Renal pelvis (tissue), 4 donors: Measurements from ENCODE around the gene SLC15A3. TPM values are rescaled to one million over a fixed set of nuclear protein-coding genes. Genes with fewer than 3 reads are reported as not detected.
"Not testable (repeated sequence)": the region's sequence is repeated elsewhere in the genome, so short reads cannot be mapped to it uniquely, and the experiment has no call there.

Source experiments
- DNase-seq: peaks from one replicate; pipeline ENCODE4 v3.0.0-alpha.2; 2013
- polyA plus RNA-seq, 3 donors: library from polyadenylated mRNA; unstranded; fragments of 120-200 nt; gene quantifications; one replicate each; pipeline ENCODE4 v1.2.1, GENCODE V29; 2013; ENCODE audit not compliant: insufficient read length in 3 of 3

Gene SLC15A3
- polyA plus RNA-seq, 3 donors, result 16.9 to 22.2 (median 18.4) TPM

DNA sequence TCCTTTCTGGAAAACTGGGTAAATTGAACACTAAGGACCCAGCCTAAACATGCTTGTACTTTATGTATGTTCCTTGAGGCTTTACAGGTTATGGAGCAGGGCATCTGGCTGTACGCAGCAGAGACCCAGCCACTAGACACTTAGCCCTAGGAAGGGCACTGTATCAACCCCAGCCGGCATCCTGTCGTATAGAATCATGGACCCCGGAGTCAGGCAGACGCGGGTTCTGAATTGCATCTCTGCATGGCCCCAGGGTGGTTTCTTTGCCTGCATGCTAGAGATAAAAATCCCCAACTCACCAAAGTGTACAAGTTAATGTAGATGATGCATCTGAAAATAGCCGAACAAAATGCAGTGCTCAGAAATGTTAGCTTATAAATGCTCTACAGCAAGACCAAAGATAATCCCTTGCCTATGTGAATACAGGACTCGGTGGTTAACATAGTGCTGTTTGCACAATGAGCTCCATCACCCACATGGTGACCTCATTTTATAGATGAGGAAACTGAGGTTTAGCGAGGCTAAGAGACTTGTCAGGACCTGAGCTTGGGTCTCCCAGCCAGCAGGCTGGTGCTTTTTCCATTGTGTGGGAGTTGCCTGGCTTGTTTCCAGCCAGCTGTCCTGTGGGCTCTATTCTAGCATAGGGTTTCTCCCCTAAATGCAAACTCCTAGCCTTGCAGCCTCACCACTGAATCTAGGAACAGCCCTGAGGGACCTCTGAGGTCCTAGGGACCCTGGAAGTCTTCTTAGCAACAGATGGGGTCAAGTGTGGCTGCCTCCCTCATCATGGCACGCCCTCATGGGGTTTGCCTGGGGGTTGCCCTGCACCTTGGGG is 26.8 kb upstream of the SLC15A3 start:
- no peak for DNase-seq

DNA sequence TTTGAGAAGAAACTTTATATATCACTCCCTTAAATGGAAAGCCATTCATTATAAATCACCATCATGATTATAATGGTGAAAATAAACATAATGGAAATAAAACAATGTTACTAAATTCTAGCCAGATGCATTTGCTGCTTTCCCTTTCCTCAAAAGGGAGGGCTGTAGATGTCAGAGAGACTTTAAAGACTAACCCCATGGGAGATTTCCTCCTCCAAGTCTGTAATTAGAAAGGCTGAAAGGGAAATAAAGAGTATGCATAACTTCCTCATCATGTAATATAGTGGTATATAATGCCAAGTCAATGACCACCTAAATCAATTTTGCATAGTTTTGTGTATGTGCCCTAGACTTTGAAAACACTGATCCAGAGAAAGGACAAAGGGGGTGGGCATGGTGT is 25.9 kb upstream of the SLC15A3 start:
- DNase-seq, result no peak

DNA sequence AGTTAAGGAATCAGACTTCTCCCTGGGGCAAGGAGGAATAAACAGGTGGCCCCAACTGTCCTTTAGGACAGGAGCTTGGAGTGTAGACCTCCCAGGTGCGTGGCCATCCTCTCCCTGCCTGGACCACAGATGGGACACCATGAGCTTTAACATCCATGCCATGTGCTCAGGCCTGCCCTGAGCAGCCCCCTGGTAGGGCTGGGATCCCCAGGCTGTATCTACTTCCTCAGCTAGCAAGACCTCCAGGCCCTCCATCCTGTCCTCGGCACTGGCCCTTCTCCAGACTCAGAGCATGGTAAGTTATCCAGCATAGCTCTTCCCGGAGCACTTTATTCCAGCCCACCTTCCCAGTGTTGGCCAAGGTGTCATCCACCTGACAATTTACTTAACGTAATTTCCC is 25.2 kb upstream of the SLC15A3 start:
- no peak for DNase-seq

GRCh38 chr11:60974726-60975125 is 22.8 kb upstream of the SLC15A3 start:
- no peak for DNase-seq

DNA sequence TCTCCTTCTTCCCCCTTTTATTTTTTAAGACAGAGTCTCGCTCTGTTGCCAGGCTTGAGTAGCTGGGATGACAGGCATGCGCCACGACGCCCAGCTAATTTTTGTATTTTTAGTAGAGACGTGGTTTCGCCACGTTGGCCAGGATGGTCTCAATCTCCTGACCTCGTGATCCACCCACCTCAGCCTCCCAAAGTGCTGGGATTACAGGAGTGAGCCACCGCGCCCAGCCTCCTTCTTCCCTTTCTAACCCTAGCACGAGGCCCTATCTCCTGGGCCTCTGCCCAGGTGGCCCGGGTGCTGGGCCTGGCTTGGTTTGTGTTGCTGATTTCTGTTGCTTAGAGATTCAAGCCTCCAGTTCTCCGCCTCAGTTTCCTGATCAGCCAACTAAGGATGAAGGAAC is 22.3 kb upstream of the SLC15A3 start:
- not testable (repeated sequence) for DNase-seq

- DNase-seq, result no peak
These were observed 21.7 kb upstream of the SLC15A3 start for GRCh38 chr11:60973699-60974098.

DNA sequence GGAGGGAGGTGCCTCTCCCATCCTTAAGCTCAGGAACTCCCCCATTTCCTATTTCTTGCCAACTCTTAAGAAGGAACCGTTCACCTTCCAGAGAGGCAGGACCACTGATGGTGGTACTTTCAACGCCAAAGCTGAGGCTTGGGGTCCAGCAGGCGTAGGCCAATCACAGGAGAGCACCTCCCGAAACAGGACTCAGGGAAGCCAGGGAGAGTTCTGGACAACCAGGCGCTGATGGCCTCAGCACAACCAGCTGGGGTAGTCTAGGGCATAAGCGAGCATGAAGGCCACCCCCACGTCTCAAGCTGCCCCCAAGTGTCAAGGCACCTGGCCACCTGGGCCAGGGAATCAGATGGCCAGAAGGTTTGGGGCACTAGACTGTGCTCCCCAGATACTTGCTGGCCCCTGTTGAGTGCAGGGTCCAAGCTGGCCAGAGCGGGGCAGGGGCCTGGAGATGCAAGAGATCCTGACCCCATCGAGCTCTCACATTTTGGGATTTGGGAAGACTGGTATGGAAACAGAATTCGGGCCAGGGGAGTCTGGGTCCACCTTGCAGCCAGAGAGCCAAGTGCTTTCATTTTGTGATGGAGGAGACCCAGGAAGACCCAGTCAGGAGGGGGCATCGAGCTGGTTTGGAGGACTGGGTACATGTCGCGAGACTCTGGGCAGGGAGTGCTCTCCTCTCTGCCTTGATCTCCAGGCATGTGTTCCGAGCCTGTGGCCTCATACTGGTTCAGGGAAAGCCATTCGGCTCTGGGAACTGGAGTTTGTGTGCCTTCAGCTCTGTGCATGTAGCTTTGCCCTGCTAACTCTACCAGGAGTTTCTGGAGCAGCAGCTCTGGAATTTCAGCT is 20.4 kb upstream of the SLC15A3 start:
- DNase-seq, result no peak

GRCh38 chr11:60971520-60971919 is 19.5 kb upstream of the SLC15A3 start, which contains the start of gene CD6:
CD6 (plus strand) TSS chr11:60971680; CDS start chr11:60971866, 186 bp downstream.
- no peak for DNase-seq

- no peak for DNase-seq
These were observed 18.9 kb upstream of the SLC15A3 start for GRCh38 chr11:60970890-60971289.

DNA sequence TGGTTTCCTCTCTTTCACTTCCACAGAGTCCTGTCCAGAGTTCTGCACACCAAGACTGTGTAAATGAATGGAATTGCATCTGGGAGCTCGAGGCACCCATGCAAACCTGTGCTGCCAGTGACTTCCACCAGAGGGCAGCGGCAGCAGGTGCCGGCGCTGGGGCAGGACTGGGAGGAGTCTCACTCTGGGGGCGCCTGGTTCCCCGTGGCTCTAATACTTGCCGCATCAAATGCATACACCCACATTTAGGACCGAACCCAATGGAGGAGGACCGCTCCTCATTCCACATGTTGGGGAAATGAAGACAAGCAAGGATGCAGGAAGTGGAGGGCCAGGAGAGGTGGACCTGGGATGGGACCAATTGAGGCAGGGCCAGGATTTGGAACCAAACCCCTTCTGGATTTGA is 18.4 kb upstream of the SLC15A3 start:
- DNase-seq, result no peak

GRCh38 chr11:60968223-60968622 is 16.2 kb upstream of the SLC15A3 start:
- no peak for DNase-seq

- no peak for DNase-seq
These were observed 14.9 kb upstream of the SLC15A3 start for GRCh38 chr11:60966890-60967289.

GRCh38 chr11:60964801-60965200 is 12.8 kb upstream of the SLC15A3 start:
- DNase-seq, result no peak

DNA sequence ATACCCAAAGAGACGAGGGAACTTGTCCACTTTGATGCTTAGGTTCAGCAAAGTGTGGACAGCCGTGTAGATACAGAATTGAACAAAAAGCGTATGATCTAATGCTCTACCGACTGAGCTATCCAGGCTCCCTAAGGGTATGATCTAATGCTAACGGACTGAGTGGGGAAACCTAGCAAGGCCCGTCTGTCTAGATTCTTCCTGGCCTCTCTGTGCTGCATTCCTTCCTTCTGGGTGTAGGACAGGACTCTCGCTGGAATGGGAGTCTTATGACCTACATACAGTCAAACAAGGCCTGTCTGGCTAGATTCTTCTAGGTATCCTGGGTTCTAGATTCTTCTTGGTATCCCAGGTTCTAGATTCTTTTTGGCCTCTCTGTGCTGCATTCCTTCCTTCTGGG is 8.4 kb upstream of the SLC15A3 start:
- DNase-seq, result no peak

DNA sequence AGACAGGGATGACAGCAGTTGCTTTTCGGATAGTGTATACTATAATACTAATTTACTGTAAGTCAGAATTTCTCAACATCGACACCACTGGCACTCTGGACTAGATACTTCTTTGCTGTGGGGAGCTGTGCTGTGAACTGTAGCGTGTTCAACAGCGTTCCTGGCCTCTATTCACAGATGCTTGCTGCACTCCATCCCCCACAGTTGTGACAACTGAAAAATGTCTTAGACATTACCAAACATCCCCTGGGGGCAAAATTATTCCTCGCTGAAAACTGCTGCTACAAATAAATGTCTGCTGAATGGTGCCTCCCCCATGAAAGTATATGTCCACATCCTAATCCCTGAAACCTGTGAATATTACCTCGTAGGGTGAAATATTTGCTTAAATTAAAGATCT is 7.5 kb upstream of the SLC15A3 start:
- DNase-seq, result no peak

- DNase-seq, result no peak
These were observed 5.2 kb upstream of the SLC15A3 start for GRCh38 chr11:60957188-60957587.

GRCh38 chr11:60955571-60955970 is 3.6 kb upstream of the SLC15A3 start:
- no peak for DNase-seq

DNA sequence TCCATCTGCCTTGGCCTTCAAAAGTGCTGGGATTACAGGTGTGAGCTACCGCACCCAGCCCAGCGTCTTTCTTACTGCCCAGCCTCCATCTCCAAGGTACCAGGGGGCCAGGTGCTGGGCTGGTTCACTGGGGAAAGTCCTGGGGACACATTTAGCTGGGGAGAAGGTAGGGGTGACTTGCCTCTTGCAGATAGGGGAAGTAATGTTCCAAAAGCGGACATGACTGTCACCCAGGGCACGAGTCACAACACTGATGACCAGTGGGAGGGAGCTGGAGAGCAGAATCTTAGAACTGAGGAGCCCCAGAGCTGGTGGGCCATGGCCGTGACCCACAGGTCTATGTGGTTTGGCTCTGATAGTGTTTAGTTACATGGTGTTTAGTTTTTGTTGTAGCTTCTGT is 2.4 kb upstream of the SLC15A3 start:
- no peak for DNase-seq

DNA sequence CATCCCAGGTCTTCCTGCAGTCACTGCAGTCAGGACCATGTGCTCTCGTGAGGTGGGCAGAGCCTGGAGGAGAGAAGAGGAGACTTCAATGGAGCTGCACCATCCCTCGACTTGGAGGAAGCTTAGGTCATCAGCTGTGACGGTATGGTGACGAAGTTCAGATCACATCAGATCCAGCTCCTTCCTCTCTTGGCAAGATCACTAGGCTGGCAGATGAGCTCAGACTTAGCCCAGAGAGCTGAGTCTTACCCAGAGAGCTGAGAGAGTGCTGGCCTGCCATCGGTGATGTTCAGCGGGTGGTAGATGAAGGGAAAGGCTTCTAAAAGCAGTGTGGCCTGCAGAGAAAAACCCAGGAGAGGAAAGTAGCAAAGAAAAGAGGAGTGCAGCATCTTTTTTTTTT is 1.8 kb upstream of the SLC15A3 start:
- DNase-seq, result no peak

- no peak for DNase-seq
These were observed 780 bp upstream of the SLC15A3 start for GRCh38 chr11:60952742-60953170.

DNA sequence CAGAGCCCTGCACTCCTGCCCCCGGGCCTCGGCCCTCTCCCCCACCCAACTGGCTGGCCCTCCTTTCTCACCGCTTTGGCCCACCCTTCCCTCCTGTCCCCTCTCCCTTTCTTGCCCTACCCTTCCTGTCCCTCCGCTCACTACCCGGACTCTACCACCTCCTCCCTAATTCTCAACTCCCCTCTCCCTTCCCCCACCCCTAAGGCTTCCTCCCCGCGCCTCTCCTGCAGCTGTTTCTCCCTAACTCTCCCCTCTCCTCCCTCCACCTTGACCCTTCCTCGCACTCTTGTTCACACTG is 421 bp downstream of the SLC15A3 start:
- peak; percentile 27 for DNase-seq

DNA sequence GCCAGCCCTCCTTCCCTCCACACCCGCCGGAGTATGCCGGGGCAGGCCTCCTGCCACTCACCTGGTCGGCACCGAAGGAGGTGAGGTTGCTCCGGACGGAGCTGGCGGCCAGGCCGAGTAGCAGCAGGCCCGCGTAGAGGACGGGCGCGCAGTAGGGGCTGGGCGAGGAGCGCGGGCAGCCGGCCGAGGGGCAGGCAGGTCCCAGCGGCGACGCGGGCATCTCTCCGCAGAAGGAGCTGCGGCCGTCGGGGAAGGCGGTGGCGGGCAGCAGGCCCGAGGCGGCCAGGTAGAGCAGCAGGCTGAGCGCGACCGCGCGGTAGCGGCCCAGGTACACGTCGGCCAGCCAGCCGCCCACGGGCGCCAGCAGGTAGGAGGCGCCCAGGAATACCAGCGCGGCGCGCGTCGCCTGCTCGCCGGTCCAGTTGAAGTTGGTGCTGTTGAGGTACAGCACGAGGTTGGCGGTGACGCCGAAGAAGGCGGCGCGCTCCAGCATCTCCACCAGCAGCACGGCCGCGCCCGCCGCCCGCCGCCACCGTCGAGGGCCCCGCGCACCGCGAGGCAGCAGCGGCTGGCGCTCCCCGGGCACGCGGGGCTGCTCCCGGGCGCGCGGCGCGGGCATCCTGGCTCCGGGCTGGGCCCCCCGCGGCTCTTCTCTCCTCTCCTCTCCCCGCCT is 907 bp downstream of the SLC15A3 start:
- DNase-seq, result peak; percentile 24

DNA sequence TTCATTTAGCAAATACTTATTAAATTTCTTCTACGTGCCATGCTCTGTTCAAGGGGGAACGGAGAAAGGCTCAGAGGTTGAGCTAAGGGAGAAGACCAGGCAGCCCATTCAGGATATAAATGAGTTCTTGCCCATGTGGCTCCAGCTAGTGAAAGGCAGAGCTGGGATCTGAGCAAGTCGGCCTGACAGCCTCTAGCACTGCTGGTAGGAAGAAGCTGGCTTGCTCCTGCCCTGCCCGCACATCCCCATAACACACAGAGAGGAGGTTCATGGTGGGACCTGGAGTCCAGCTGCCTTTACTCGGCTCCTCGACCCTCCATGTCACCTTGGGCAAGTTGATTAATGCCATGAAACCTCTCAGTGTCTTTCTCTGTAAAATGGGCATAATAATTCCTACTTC is 2.0 kb downstream of the SLC15A3 start:
- no peak for DNase-seq
